Mesendoderm (in vitro differentiated cells): Measurements from ENCODE around the gene FFAR3.

Source experiments
- DNase-seq: peaks from one replicate; pipeline ENCODE4 v3.0.0; 2013
- H2AK5ac ChIP-seq: 2 replicates; pipeline ENCODE4 v1.6.1; 2013; ENCODE audit warnings: low read length, inconsistent platforms
- H2BK120ac ChIP-seq: 2 replicates; pipeline ENCODE4 v1.6.1; 2013; ENCODE audit warnings: low read depth, mild to moderate bottlenecking, low read length, moderate library complexity, mixed read lengths
- H2BK15ac ChIP-seq: replicated peaks from 2 replicates; pipeline ENCODE4 v1.6.1; 2013; ENCODE audit warnings: low read depth, mild to moderate bottlenecking, moderate library complexity
- H2BK5ac ChIP-seq: 2 replicates; pipeline ENCODE4 v1.6.1; 2013; ENCODE audit warnings: low read length, inconsistent platforms
- H3K18ac ChIP-seq: 2 replicates; pipeline ENCODE4 v1.6.1; 2013; ENCODE audit warnings: mild to moderate bottlenecking, low read length, mixed read lengths
- H3K23ac ChIP-seq: one replicate; pipeline ENCODE4 v1.6.1; 2013; ENCODE audit warnings: low read length
- H3K27ac ChIP-seq: 2 replicates; pipeline ENCODE4 v1.5.1; 2013; ENCODE audit warnings: low read depth, mild to moderate bottlenecking, inconsistent platforms, low read length, moderate library complexity
- H3K27me3 ChIP-seq: 2 replicates; pipeline ENCODE4 v1.6.1; 2013; ENCODE audit warnings: low read length, control low read depth, mild to moderate bottlenecking, inconsistent platforms; ENCODE audit not compliant: insufficient read depth, poor library complexity
- H3K36me3 ChIP-seq: 2 replicates; pipeline ENCODE4 v1.6.1; 2013; ENCODE audit warnings: low read length, inconsistent platforms; ENCODE audit not compliant: control insufficient read depth, insufficient read depth
- H3K4ac ChIP-seq: one replicate; pipeline ENCODE4 v1.6.1; 2013; ENCODE audit warnings: low read depth, mild to moderate bottlenecking, low read length, moderate library complexity
- H3K4me1 ChIP-seq: 2 replicates; pipeline ENCODE4 v1.6.1; 2013; ENCODE audit warnings: low read depth, low read length, inconsistent platforms; ENCODE audit not compliant: control insufficient read depth
- H3K4me2 ChIP-seq: 2 replicates; pipeline ENCODE4 v1.6.1; 2013; ENCODE audit warnings: low read length
- H3K4me3 ChIP-seq: 2 replicates; pipeline ENCODE4 v1.5.1; 2013; ENCODE audit warnings: mild to moderate bottlenecking, low read length
- H3K56ac ChIP-seq: one replicate; pipeline ENCODE4 v1.6.1; 2013; ENCODE audit warnings: low read length
- H3K79me1 ChIP-seq: 2 replicates; pipeline ENCODE4 v1.6.1; 2013; ENCODE audit warnings: low read length, inconsistent platforms
- H3K79me2 ChIP-seq: 2 replicates; pipeline ENCODE4 v1.6.1; 2013; ENCODE audit warnings: mild to moderate bottlenecking, low read length; ENCODE audit not compliant: control insufficient read depth, insufficient read depth
- H3K9ac ChIP-seq: 2 replicates; pipeline ENCODE4 v1.6.1; 2013; ENCODE audit warnings: low read length, inconsistent platforms
- H4K5ac ChIP-seq: one replicate; pipeline ENCODE4 v1.6.1; 2013; ENCODE audit warnings: low read length
- H4K8ac ChIP-seq: one replicate; pipeline ENCODE4 v1.6.1; 2013; ENCODE audit warnings: low read depth, mild to moderate bottlenecking, control low read depth, low read length, moderate library complexity
- WGBS: extraction: QIAGEN DNeasy Blood & Tissue Kit; methylation state at CpG from one replicate; pipeline ENCODE4 v1.1.7; 2013; ENCODE audit warnings: low lambda C conversion rate, missing lambda C conversion rate; ENCODE audit not compliant: insufficient coverage; ENCODE audit errors: extremely low coverage; 5-methylcytosine and 5-hydroxymethylcytosine counted together

The FFAR3 gene

GRCh38 chr19:35316560-35316959, 41.7 kb upstream of the FFAR3 start:
- no peak overlapping the region for H3K4ac ChIP-seq
- H3K36me3 ChIP-seq, result no peaks in the 10 kb centered on the region
- DNase-seq, result no peak
- no CpG with 5 or more reads among the region's 9 CpGs for WGBS
- no peak overlapping the region for H4K8ac ChIP-seq
- H3K79me1 ChIP-seq, result no peaks in the 10 kb centered on the region
- no peak overlapping the region for H4K5ac ChIP-seq
- H2BK5ac ChIP-seq, result no peak overlapping the region
- no peaks in the 10 kb centered on the region for H3K79me2 ChIP-seq
- no peaks in the 10 kb centered on the region for H3K27me3 ChIP-seq
- no peak overlapping the region for H2BK15ac ChIP-seq
- H3K4me3 ChIP-seq, result no peak overlapping the region
- no peak overlapping the region for H2BK120ac ChIP-seq
- no peaks in the 10 kb centered on the region for H3K4me1 ChIP-seq
- H3K23ac ChIP-seq, result no peak overlapping the region
- H3K4me2 ChIP-seq, result no peak overlapping the region
- no peak overlapping the region for H3K18ac ChIP-seq
- H2AK5ac ChIP-seq, result no peak overlapping the region
- no peak overlapping the region for H3K56ac ChIP-seq
- H3K27ac ChIP-seq, result no peak overlapping the region
- no peak overlapping the region for H3K9ac ChIP-seq

- H4K5ac ChIP-seq, result no peak overlapping the region
- H3K27ac ChIP-seq, result no peak overlapping the region
- no peak overlapping the region for H2BK15ac ChIP-seq
- no peak overlapping the region for H3K4ac ChIP-seq
- no peak overlapping the region for H3K9ac ChIP-seq
- H3K4me2 ChIP-seq, result no peak overlapping the region
- H2BK5ac ChIP-seq, result no peak overlapping the region
- no peak overlapping the region for H3K18ac ChIP-seq
- H3K4me1 ChIP-seq, result no peaks in the 10 kb centered on the region
- H3K4me3 ChIP-seq, result no peak overlapping the region
- no peak overlapping the region for H4K8ac ChIP-seq
- DNase-seq, result no peak
- no peak overlapping the region for H2AK5ac ChIP-seq
- H3K36me3 ChIP-seq, result no peaks in the 10 kb centered on the region
- H3K79me2 ChIP-seq, result no peaks in the 10 kb centered on the region
- H3K27me3 ChIP-seq, result no peaks in the 10 kb centered on the region
- WGBS, result no CpG with 5 or more reads among the region's 7 CpGs
- H2BK120ac ChIP-seq, result no peak overlapping the region
- H3K23ac ChIP-seq, result no peak overlapping the region
- no peaks in the 10 kb centered on the region for H3K79me1 ChIP-seq
- no peak overlapping the region for H3K56ac ChIP-seq
Observed at GRCh38 chr19:35317464-35318043, 40.7 kb upstream of the FFAR3 start.

- Histone ChIP-seq H3K4me1 (no peaks in the 10 kb centered on the region), H3K27ac (no peak overlapping the region), H4K5ac (no peak overlapping the region), H3K27me3 (no peaks in the 10 kb centered on the region), H3K56ac (no peak overlapping the region), H2AK5ac (no peak overlapping the region), H2BK15ac (no peak overlapping the region), H3K79me2 (no peaks in the 10 kb centered on the region), H2BK120ac (no peak overlapping the region), H3K9ac (no peak overlapping the region), H3K23ac (no peak overlapping the region), H2BK5ac (no peak overlapping the region), H3K4me3 (no peak overlapping the region), H3K4me2 (no peak overlapping the region), H3K18ac (no peak overlapping the region), H3K36me3 (no peaks in the 10 kb centered on the region), H3K79me1 (no peaks in the 10 kb centered on the region), H4K8ac (no peak overlapping the region), H3K4ac (no peak overlapping the region)
- DNase-seq, result no peak
- no CpG with 5 or more reads among the region's 16 CpGs for WGBS
Observed at GRCh38 chr19:35318679-35319448, 39.4 kb upstream of the FFAR3 start.

GRCh38 chr19:35320065-35320713, 38.1 kb upstream of the FFAR3 start:
- WGBS, result no CpG with 5 or more reads among the region's 12 CpGs
- Histone ChIP-seq H3K79me2 (no peaks in the 10 kb centered on the region), H3K9ac (no peak overlapping the region), H4K5ac (no peak overlapping the region), H2BK5ac (no peak overlapping the region), H3K27ac (peak overlapping the region; percentile 13), H3K4me2 (no peak overlapping the region), H3K56ac (peak overlapping the region; percentile 58), H3K18ac (no peak overlapping the region), H3K79me1 (no peaks in the 10 kb centered on the region), H3K23ac (no peak overlapping the region), H3K4ac (no peak overlapping the region), H4K8ac (no peak overlapping the region), H3K36me3 (no peaks in the 10 kb centered on the region), H3K4me1 (no peaks in the 10 kb centered on the region), H3K27me3 (no peaks in the 10 kb centered on the region), H3K4me3 (no peak overlapping the region), H2AK5ac (no peak overlapping the region), H2BK120ac (no peak overlapping the region), H2BK15ac (no peak overlapping the region)
- no peak for DNase-seq

GRCh38 chr19:35321291-35321690, 37.0 kb upstream of the FFAR3 start:
- Histone ChIP-seq H2AK5ac (no peak overlapping the region), H3K4me3 (no peak overlapping the region), H3K9ac (no peak overlapping the region), H3K56ac (no peak overlapping the region), H3K27ac (no peak overlapping the region), H3K27me3 (no peaks in the 10 kb centered on the region), H2BK15ac (no peak overlapping the region), H4K5ac (no peak overlapping the region), H3K4me1 (no peaks in the 10 kb centered on the region), H3K36me3 (no peaks in the 10 kb centered on the region), H3K18ac (no peak overlapping the region), H3K4me2 (no peak overlapping the region), H2BK5ac (no peak overlapping the region), H3K79me1 (no peaks in the 10 kb centered on the region), H4K8ac (no peak overlapping the region), H3K23ac (no peak overlapping the region), H3K4ac (no peak overlapping the region), H2BK120ac (no peak overlapping the region), H3K79me2 (no peaks in the 10 kb centered on the region)
- no peak for DNase-seq
- no CpG with 5 or more reads among the region's 2 CpGs for WGBS
